GM19397 (cell line): ENCODE results near the gene PARN.
"Not testable (repeated sequence)": the region's sequence is repeated elsewhere in the genome, so short reads cannot be mapped to it uniquely, and the experiment has no call there.

Experiments used
- ATAC-seq: cut with Tn5 transposase; IDR thresholded peaks from one replicate; pipeline ENCODE4 v1.9.1; 2021; ENCODE audit warnings: mild to moderate bottlenecking, moderate library complexity; ENCODE audit not compliant: unreplicated experiment

PARN gene

GRCh38 chr16:14629919-14630619 is at the start of gene PARN:
Gene PARN, minus strand, starts transcription at chr16:14630260. Its CDS starts 135 bp downstream, at chr16:14630125.
- ATAC-seq, result peak; percentile 57

GRCh38 chr16:14678748-14679497 is 48.9 kb upstream of the PARN start:
- ATAC-seq, result no peak

- no peak for ATAC-seq
Observed at GRCh38 chr16:14677627-14678026, 47.6 kb upstream of the PARN start.

GRCh38 chr16:14676633-14677032 is 46.6 kb upstream of the PARN start:
- no peak for ATAC-seq

- no peak for ATAC-seq
Observed at GRCh38 chr16:14672403-14672971, 42.4 kb upstream of the PARN start.

- no peak for ATAC-seq
Observed at GRCh38 chr16:14669776-14670175, 39.7 kb upstream of the PARN start.

- ATAC-seq, result no peak
Observed at GRCh38 chr16:14668556-14669223, 38.6 kb upstream of the PARN start.

- ATAC-seq, result no peak
Observed at GRCh38 chr16:14667347-14668266, 37.5 kb upstream of the PARN start.

GRCh38 chr16:14658063-14658462 is 28.0 kb upstream of the PARN start:
- peak; percentile 88 for ATAC-seq

GRCh38 chr16:14652726-14653125 is 22.7 kb upstream of the PARN start:
- no peak for ATAC-seq

GRCh38 chr16:14650629-14651028 is 20.6 kb upstream of the PARN start:
- no peak for ATAC-seq

- no peak for ATAC-seq
Observed at GRCh38 chr16:14649816-14650215, 19.8 kb upstream of the PARN start.

- ATAC-seq, result no peak
Observed at GRCh38 chr16:14641926-14642325, 11.9 kb upstream of the PARN start.

GRCh38 chr16:14641206-14641605 is 11.1 kb upstream of the PARN start:
- no peak for ATAC-seq

- ATAC-seq, result no peak
Observed at GRCh38 chr16:14640538-14640937, 10.5 kb upstream of the PARN start.

- not testable (repeated sequence) for ATAC-seq
Observed at GRCh38 chr16:14636951-14637240, 6.8 kb upstream of the PARN start.

GRCh38 chr16:14636179-14636950 is 6.3 kb upstream of the PARN start:
- not testable (repeated sequence) for ATAC-seq

GRCh38 chr16:14635395-14636165 is 5.5 kb upstream of the PARN start:
- no peak for ATAC-seq

GRCh38 chr16:14634389-14634725 is 4.3 kb upstream of the PARN start:
- ATAC-seq, result no peak
